LNCaP clone FGC (cell line): ENCODE results near the gene CDC34.

Source experiments
- DNase-seq: peaks from one replicate; pipeline ENCODE4 v3.0.0-alpha.2; 2011; ENCODE audit warnings: low read depth
- H3K4me3 ChIP-seq: 2 replicates; pipeline ENCODE4 v1.5.1; 2011; ENCODE audit warnings: mild to moderate bottlenecking, low read depth, low read length, control low read depth
- CTCF ChIP-seq: IDR thresholded peaks from 2 replicates; pipeline ENCODE4 v1.5.1; 2012; ENCODE audit warnings: mild to moderate bottlenecking; ENCODE audit not compliant: control insufficient read depth, insufficient read depth; ENCODE audit errors: extremely low read depth

CDC34 gene

GRCh38 chr19:588741-589692 is 57.5 kb downstream of the CDC34 start:
- no peak for TF ChIP-seq CTCF
- H3K4me3 ChIP-seq: 0 out of 2 replicates have a peak overlapping the region, but pooled peaks have one; percentile 13
- DNase-seq: no peak

GRCh38 chr19:589693-590395 is 58.3 kb downstream of the CDC34 start, which contains the start of gene HCN2:
HCN2 (plus strand) TSS chr19:589881; CDS start chr19:589946, 65 bp downstream.
- TF ChIP-seq CTCF: no peak
- H3K4me3 ChIP-seq: 0 out of 2 replicates have a peak within 1 kb of the TSS, but pooled peaks have one; percentile 13
- no peak for DNase-seq

- no peak overlapping the region for H3K4me3 ChIP-seq
- DNase-seq: no peak
- no peak for TF ChIP-seq CTCF
Measured at GRCh38 chr19:590396-590745, 58.8 kb downstream of the CDC34 start.

GRCh38 chr19:590750-591098 is 59.2 kb downstream of the CDC34 start:
- DNase-seq: no peak
- TF ChIP-seq CTCF: no peak
- no peak overlapping the region for H3K4me3 ChIP-seq

- no peak overlapping the region for H3K4me3 ChIP-seq
- DNase-seq: no peak
- no peak for TF ChIP-seq CTCF
Measured at GRCh38 chr19:591099-591958, 59.8 kb downstream of the CDC34 start.
